Ovary (tissue), 9 donors: ENCODE measurements around the gene DENND5B. TPM values are rescaled to one million over a fixed set of nuclear protein-coding genes. Genes with fewer than 3 reads are reported as not detected.

Experiments used
- DNase-seq, 5 donors: peaks; one replicate each; pipeline ENCODE4 v3.0.0-alpha.2; 2019 to 2020
- H3K27ac ChIP-seq, 2 donors: fragments of 200-600 bp; one replicate each; pipeline versions ENCODE4 v1.5.1 to v1.8.0; 2019 to 2022
- H3K27me3 ChIP-seq: fragments of 200-600 bp; one replicate; pipeline ENCODE4 v1.8.0; 2022
- H3K36me3 ChIP-seq: fragments of 200-600 bp; sonication (generic); one replicate; pipeline ENCODE4 v1.5.1; 2019
- H3K4me1 ChIP-seq: one replicate; pipeline ENCODE4 v1.8.1; 2013; ENCODE audit warnings: mild to moderate bottlenecking, moderate library complexity; ENCODE audit not compliant: insufficient read depth
- H3K4me3 ChIP-seq: fragments of 200-600 bp; sonication (generic); one replicate; pipeline ENCODE4 v1.5.1; 2017
- H3K9me3 ChIP-seq, 2 donors: fragments of 200-600 bp in 1 of 2; sonication (generic) in 1 of 2; one replicate each; pipeline versions ENCODE4 v1.5.1 to v1.8.1; 2013 to 2019; ENCODE audit warnings: mild to moderate bottlenecking in 1 of 2, moderate library complexity in 1 of 2
- EP300 ChIP-seq: sonication (generic); formaldehyde crosslinking; IDR thresholded peaks from one replicate; pipeline ENCODE4 v1.6.1; 2017; ENCODE audit warnings: antibody characterized with exemption
- POLR2A ChIP-seq: fragments of 450-650 bp; IDR thresholded peaks from one replicate; pipeline ENCODE4 v1.6.1; 2017; ENCODE audit warnings: antibody characterized with exemption, mild to moderate bottlenecking, moderate library complexity
- WGBS, 3 donors: extraction: QIAGEN DNeasy Blood & Tissue Kit in 1 of 3; methylation state at CpG; one replicate each; pipeline versions ENCODE4 v1.1.5 to v1.1.7; 2013 to 2017; 5-methylcytosine and 5-hydroxymethylcytosine counted together
- intact Hi-C, 4 donors: fragments of 100-400 bp; cut with DNase I; formaldehyde crosslinking; loops; one replicate each; pipeline versions ENCODE4 v1.11.0 to v1.15.1; 2022 to 2023
- polyA plus RNA-seq, 2 donors: library from polyadenylated mRNA; stranded (reverse); fragments of 200-250 nt in 1 of 2; fragments of 350-450 nt in 1 of 2; fragmentation: Illumina TruSeq in 1 of 2; extraction: RNeasy Lipid Tissue Mini Kit (QIAGEN cat#74804) in 1 of 2; gene quantifications; one replicate each; pipeline ENCODE4 v1.2.3, GENCODE V29; 2013 to 2014
- total RNA-seq, 7 donors: library from RNA; depleted of rRNA in 2 of 7; stranded (reverse); fragments of >200 nt in 2 of 7; fragmentation: NEBNext Ultra II Directional in 3 of 7; extraction: Animal tissue kit (Norgen Biotek cat#: 25700) in 3 of 7; gene quantifications; one replicate each; pipeline versions ENCODE4 v1.1.0 to v1.2.4, GENCODE V29; 2016 to 2023
- TF ChIP-seq, protein P1 (sequence below), 3 donors: fragments of 450-650 bp in 2 of 3; fragments of 200-600 bp in 1 of 3; IDR thresholded peaks; one replicate each; pipeline versions ENCODE4 v1.5.1 to v1.8.0; 2016 to 2022; ENCODE audit warnings: antibody characterized with exemption in 3 of 3, mild to moderate bottlenecking in 1 of 3
- donor health status: DM: no; HTN: no; CAD: no; lungs with moderate emphysema.
- donor health status: DM: no; HTN: no; CAD: no.
- donor health status: Bipolar disorder and iron deficiency.
- donor health status: DM: yes; HTN: yes; CAD: no.
- donor health status: DM: no; HTN: no; CAD: no.
- donor health status: DM: yes; HTN: yes; CAD: no.

Gene DENND5B
- total and polyA plus RNA-seq, 9 donors: 13.9 to 70.7 (median 47.9) TPM

- no peaks in the 10 kb centered on the region for H3K36me3 ChIP-seq
- H3K27me3 ChIP-seq: no peaks in the 10 kb centered on the region
- no peak for TF ChIP-seq POLR2A
- TF ChIP-seq, protein P1, sequence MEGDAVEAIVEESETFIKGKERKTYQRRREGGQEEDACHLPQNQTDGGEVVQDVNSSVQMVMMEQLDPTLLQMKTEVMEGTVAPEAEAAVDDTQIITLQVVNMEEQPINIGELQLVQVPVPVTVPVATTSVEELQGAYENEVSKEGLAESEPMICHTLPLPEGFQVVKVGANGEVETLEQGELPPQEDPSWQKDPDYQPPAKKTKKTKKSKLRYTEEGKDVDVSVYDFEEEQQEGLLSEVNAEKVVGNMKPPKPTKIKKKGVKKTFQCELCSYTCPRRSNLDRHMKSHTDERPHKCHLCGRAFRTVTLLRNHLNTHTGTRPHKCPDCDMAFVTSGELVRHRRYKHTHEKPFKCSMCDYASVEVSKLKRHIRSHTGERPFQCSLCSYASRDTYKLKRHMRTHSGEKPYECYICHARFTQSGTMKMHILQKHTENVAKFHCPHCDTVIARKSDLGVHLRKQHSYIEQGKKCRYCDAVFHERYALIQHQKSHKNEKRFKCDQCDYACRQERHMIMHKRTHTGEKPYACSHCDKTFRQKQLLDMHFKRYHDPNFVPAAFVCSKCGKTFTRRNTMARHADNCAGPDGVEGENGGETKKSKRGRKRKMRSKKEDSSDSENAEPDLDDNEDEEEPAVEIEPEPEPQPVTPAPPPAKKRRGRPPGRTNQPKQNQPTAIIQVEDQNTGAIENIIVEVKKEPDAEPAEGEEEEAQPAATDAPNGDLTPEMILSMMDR (IDR thresholded peaks at IDR 0.05): no peak
- no peaks in the 10 kb centered on the region for H3K9me3 ChIP-seq
- no peak overlapping the region for H3K27ac ChIP-seq
- no peak for DNase-seq
- H3K4me3 ChIP-seq: no peak overlapping the region
- H3K4me1 ChIP-seq: no peaks in the 10 kb centered on the region
- intact Hi-C loops: no loop called here
- 91 to 93% (median 92%) methylated on average over 14 of the region's 14 CpGs for WGBS, 3 donors
These were observed 229.2 kb downstream of the DENND5B start for GRCh38 chr12:31361730-31362114.

- Histone ChIP-seq H3K27ac (no peak overlapping the region), H3K4me3 (no peak overlapping the region), H3K4me1 (no peaks in the 10 kb centered on the region), H3K36me3 (no peaks in the 10 kb centered on the region), H3K9me3 (no peaks in the 10 kb centered on the region), H3K27me3 (no peaks in the 10 kb centered on the region)
- TF ChIP-seq EP300 (no peak), POLR2A (no peak)
- TF ChIP-seq, protein P1 (IDR thresholded peaks at IDR 0.05): no peak
- intact Hi-C loops: no loop called here
- WGBS, 3 donors: 65 to 83% (median 81%) methylated on average over 4 of the region's 4 CpGs
- no peak for DNase-seq
These were observed 235.2 kb downstream of the DENND5B start for GRCh38 chr12:31355747-31356107.

GRCh38 chr12:31353750-31354708 lies 236.9 kb downstream of the DENND5B start:
- no peak for TF ChIP-seq EP300
- no peak for TF ChIP-seq POLR2A
- TF ChIP-seq, protein P1 (IDR thresholded peaks at IDR 0.05): no peak
- Histone ChIP-seq H3K36me3 (no peaks in the 10 kb centered on the region), H3K4me1 (no peaks in the 10 kb centered on the region), H3K9me3 (no peaks in the 10 kb centered on the region), H3K4me3 (no peak overlapping the region), H3K27ac (no peak overlapping the region), H3K27me3 (no peaks in the 10 kb centered on the region)
- no peak for DNase-seq
- intact Hi-C loops: no loop called here
- 59 to 61% (median 60%) methylated on average over 12 of the region's 12 CpGs for WGBS, 3 donors

- no peak for DNase-seq
- WGBS, 3 donors: 21 to 31% (median 22%) methylated on average over 9 of the region's 9 CpGs
- Histone ChIP-seq H3K36me3 (no peaks in the 10 kb centered on the region), H3K9me3 (no peaks in the 10 kb centered on the region), H3K4me1 (no peaks in the 10 kb centered on the region), H3K4me3 (peak overlapping the region; percentile 18), H3K27ac (no peak overlapping the region), H3K27me3 (no peaks in the 10 kb centered on the region)
- intact Hi-C loops: no loop called here
- TF ChIP-seq EP300: no peak
- no peak for TF ChIP-seq POLR2A
- TF ChIP-seq, protein P1 (IDR thresholded peaks at IDR 0.05): no peak
These were observed 244.7 kb downstream of the DENND5B start for GRCh38 chr12:31346267-31346666.
